Subcutaneous adipose tissue (tissue), 4 donors: ENCODE measurements around the gene KCNJ10. TPM values are rescaled to one million over a fixed set of nuclear protein-coding genes. Genes with fewer than 3 reads are reported as not detected.

Experiments
- CTCF ChIP-seq: fragments of 450-650 bp; IDR thresholded peaks from one replicate; pipeline ENCODE4 v1.5.1; 2016; ENCODE audit warnings: low read depth, mild to moderate bottlenecking, control low read depth, antibody characterized with exemption, moderate library complexity
- total RNA-seq, 4 donors: library from RNA; depleted of rRNA; stranded (reverse); fragments of >200 nt; gene quantifications; one replicate each; pipeline ENCODE4 v1.1.0, GENCODE V29; 2016

The KCNJ10 gene
- total RNA-seq, 4 donors from 2014 or later, result not detected

- TF ChIP-seq CTCF, result no peak
Observed at GRCh38 chr1:159962176-159962575, 107.8 kb downstream of the KCNJ10 start.

GRCh38 chr1:159961636-159962035 is 108.3 kb downstream of the KCNJ10 start:
- no peak for TF ChIP-seq CTCF

- TF ChIP-seq CTCF, result no peak
Observed at GRCh38 chr1:159960721-159961381, 109.1 kb downstream of the KCNJ10 start.

DNA sequence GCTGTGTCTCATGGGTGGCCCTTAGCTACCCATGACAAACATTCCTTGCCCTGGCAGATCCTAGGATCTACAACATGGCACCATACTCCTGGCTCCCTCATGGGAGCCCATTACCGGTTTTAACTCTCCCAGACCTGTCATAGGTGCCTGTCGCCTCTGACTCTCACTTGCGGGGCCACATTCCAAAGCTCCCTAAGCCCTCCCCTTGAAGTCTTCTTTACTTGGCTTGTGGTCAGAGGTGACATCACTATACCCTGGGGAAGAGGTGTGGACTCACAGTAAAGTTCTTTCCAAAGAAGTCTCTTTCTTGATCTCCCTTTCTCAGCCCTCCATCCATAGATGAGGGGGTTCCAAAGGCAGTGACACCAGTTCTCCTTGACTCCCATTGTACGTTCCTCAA is 110.5 kb downstream of the KCNJ10 start:
- TF ChIP-seq CTCF, result no peak

DNA sequence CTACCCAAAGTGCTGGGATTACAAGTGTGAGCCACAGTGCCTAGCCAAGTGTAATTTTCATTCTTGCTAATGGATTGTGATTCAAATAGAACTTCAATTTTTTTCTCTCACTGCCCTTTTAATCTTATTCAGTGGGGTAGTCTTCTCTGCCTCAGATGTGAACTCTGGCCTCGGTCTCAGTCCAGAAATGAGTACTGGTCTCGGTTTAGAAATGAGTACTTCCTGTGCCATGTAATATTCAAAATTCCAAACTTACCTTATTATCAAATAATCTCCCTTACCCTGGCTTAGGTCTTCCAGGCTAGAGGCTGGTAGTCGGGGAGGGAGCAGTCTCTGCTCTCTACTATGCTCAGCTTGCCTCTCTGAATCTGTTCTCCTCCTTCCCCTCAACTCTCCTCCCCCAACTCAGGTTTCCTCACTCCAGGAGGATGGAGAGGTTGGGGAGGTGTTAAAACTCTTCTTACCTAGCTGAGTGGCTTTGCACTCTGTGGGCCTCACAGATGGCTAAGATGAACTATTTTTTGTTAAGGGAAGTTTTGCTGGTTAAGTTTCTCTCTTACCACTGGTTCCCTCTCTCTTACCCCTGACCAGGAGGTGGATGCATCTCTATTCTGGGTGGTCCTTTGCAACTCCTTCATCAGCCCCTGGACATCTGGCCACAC is 111.1 kb downstream of the KCNJ10 start:
- TF ChIP-seq CTCF, result no peak

GRCh38 chr1:159957824-159958268 is 112.1 kb downstream of the KCNJ10 start:
- TF ChIP-seq CTCF, result no peak

DNA sequence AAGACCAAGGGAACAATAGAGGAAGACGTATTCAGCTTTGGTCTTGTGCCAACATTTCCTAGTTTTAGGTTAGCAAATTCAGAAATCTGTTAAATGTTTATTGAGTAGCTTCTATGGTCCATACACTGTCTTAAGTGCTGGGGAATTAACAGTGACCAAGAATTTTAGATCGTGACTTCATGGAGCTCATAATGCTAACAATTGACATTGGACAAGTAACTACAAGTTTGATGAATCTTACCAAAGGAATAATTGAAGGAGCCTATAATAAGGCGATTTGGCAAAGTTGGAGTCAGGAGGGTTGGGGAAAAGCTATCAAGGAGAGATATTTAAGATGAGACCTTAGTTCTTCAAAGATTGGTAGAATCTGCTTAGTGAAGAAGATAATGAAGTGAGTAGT is 114.5 kb downstream of the KCNJ10 start:
- TF ChIP-seq CTCF, result no peak
